ENCODE data around the gene RNF114.
A peak's percentile ranks its signal among the peaks of the same experiment; 100 is the strongest.
"Not testable (repeated sequence)": the region's sequence is repeated elsewhere in the genome, so short reads cannot be mapped to it uniquely, and the experiment has no call there.

Gene RNF114

GRCh38 chr20:49982346-49983122 lies 46.3 kb downstream of the RNF114 start, which contains the start of gene SNAI1:
Gene SNAI1, plus strand, starts transcription at chr20:49982980. Its CDS starts 80 bp downstream, at chr20:49983060.
- DNase-seq (ENCODE audit: low read depth), result peak; percentile 49
- peak within 1 kb of the TSS; percentile 79 for H3K4me3 ChIP-seq (ENCODE audit: low read depth, low read length)

GRCh38 chr20:49983123-49983847 lies 47.1 kb downstream of the RNF114 start:
- no peak for DNase-seq (ENCODE audit: low read depth)
- H3K4me3 ChIP-seq (ENCODE audit: low read depth, low read length), result peak overlapping the region; percentile 79

GRCh38 chr20:49983848-49984408 lies 47.7 kb downstream of the RNF114 start:
- H3K4me3 ChIP-seq (ENCODE audit: low read depth, low read length), result peak overlapping the region; percentile 79

GRCh38 chr20:49984426-49985153 lies 48.4 kb downstream of the RNF114 start:
- DNase-seq (ENCODE audit: low read depth), result no peak
- H3K4me3 ChIP-seq (ENCODE audit: low read depth, low read length), result peak overlapping the region; percentile 79

More at GRCh38 chr20:49983848-49984408, 47.7 kb downstream of the RNF114 start:
- no peak for DNase-seq (ENCODE audit: low read depth)

- peak overlapping the region; percentile 79 for H3K4me3 ChIP-seq (ENCODE audit: low read depth, low read length)
- DNase-seq (ENCODE audit: low read depth), result no peak
Measured at GRCh38 chr20:49985157-49985556, 49.0 kb downstream of the RNF114 start.

- H3K4me3 ChIP-seq (ENCODE audit: low read depth, low read length), result peak overlapping the region; percentile 79
Measured at GRCh38 chr20:49985617-49986016, 49.4 kb downstream of the RNF114 start.

GRCh38 chr20:49986049-49986448 lies 49.9 kb downstream of the RNF114 start:
- no peak for DNase-seq (ENCODE audit: low read depth)
- H3K4me3 ChIP-seq (ENCODE audit: low read depth, low read length), result peak overlapping the region; percentile 79

More at GRCh38 chr20:49985617-49986016, 49.4 kb downstream of the RNF114 start:
- no peak for DNase-seq (ENCODE audit: low read depth)

GRCh38 chr20:49987015-49987867 lies 51.0 kb downstream of the RNF114 start:
- no peak overlapping the region for H3K4me3 ChIP-seq (ENCODE audit: low read depth, low read length)
- DNase-seq (ENCODE audit: low read depth), result no peak

GRCh38 chr20:49987868-49988690 lies 51.9 kb downstream of the RNF114 start:
- DNase-seq (ENCODE audit: low read depth), result no peak
- no peak overlapping the region for H3K4me3 ChIP-seq (ENCODE audit: low read depth, low read length)

GRCh38 chr20:49989234-49990065 lies 53.3 kb downstream of the RNF114 start:
- H3K4me3 ChIP-seq (ENCODE audit: low read depth, low read length), result no peak overlapping the region
- DNase-seq (ENCODE audit: low read depth), result peak; percentile 53

- no peak for DNase-seq (ENCODE audit: low read depth)
- H3K4me3 ChIP-seq (ENCODE audit: low read depth, low read length), result no peak overlapping the region
Measured at GRCh38 chr20:49990271-49990720, 54.1 kb downstream of the RNF114 start.

- no peak for DNase-seq (ENCODE audit: low read depth)
- no peak overlapping the region for H3K4me3 ChIP-seq (ENCODE audit: low read depth, low read length)
Measured at GRCh38 chr20:49993301-49993751, 57.1 kb downstream of the RNF114 start.

- no peak overlapping the region for H3K4me3 ChIP-seq (ENCODE audit: low read depth, low read length)
Measured at GRCh38 chr20:49995586-49995985, 59.4 kb downstream of the RNF114 start.

GRCh38 chr20:49998478-49999188 lies 62.4 kb downstream of the RNF114 start:
- H3K4me3 ChIP-seq (ENCODE audit: low read depth, low read length); DNase-seq (ENCODE audit: low read depth): not testable (repeated sequence)

More at GRCh38 chr20:49995586-49995985, 59.4 kb downstream of the RNF114 start:
- DNase-seq (ENCODE audit: low read depth), result no peak

- no peak overlapping the region for H3K4me3 ChIP-seq (ENCODE audit: low read depth, low read length)
- no peak for DNase-seq (ENCODE audit: low read depth)
Measured at GRCh38 chr20:49999329-49999728, 63.1 kb downstream of the RNF114 start.

- DNase-seq (ENCODE audit: low read depth), result peak; percentile 52
- H3K4me3 ChIP-seq (ENCODE audit: low read depth, low read length), result not testable (repeated sequence)
Measured at GRCh38 chr20:50000548-50001222, 64.5 kb downstream of the RNF114 start.

Data from skeletal muscle cell (primary cell).